Measurements from ENCODE around the gene FHIT.
"Not testable (repeated sequence)": the region's sequence is repeated elsewhere in the genome, so short reads cannot be mapped to it uniquely, and the experiment has no call there.

The FHIT gene

GRCh38 chr3:60539394-60539793 lies 711.9 kb downstream of the FHIT start:
- not testable (repeated sequence) for H3K27me3 Mint-ChIP-seq, H3K27ac Mint-ChIP-seq, H3K4me1 Mint-ChIP-seq, H3K4me3 Mint-ChIP-seq, ATAC-seq, H3K9me3 Mint-ChIP-seq, DNase-seq

- Mint-ChIP-seq H3K9me3 (peaks cover 0 to 6% of the 10 kb centered on the region in 2 donors), H3K4me1 (no peaks in the 10 kb centered on the region), H3K4me3 (no peak overlapping the region), H3K27ac (peak overlapping the region in 1 of 2 donors; percentile 50), H3K27me3 (no peaks in the 10 kb centered on the region)
- ATAC-seq: no peak
- DNase-seq: no peak
These were observed 714.8 kb downstream of the FHIT start for GRCh38 chr3:60536420-60536819.

- Mint-ChIP-seq H3K27ac (no peak overlapping the region), H3K27me3 (no peaks in the 10 kb centered on the region), H3K4me1 (no peaks in the 10 kb centered on the region), H3K4me3 (no peak overlapping the region), H3K9me3 (peaks cover 0 to 6% of the 10 kb centered on the region in 2 donors)
- DNase-seq: no peak
- ATAC-seq: no peak
These were observed 719.5 kb downstream of the FHIT start for GRCh38 chr3:60531759-60532158.

- H3K27me3 Mint-ChIP-seq: no peaks in the 10 kb centered on the region
- no peak for ATAC-seq
- H3K4me3 Mint-ChIP-seq: no peak overlapping the region
- H3K9me3 Mint-ChIP-seq: peaks cover 0 to 5% of the 10 kb centered on the region in 2 donors
- no peaks in the 10 kb centered on the region for H3K4me1 Mint-ChIP-seq
- peak overlapping the region in 1 of 2 donors; percentile 5 for H3K27ac Mint-ChIP-seq
- DNase-seq: no peak
These were observed 722.6 kb downstream of the FHIT start for GRCh38 chr3:60528651-60529050.

GRCh38 chr3:60523536-60523935 lies 727.7 kb downstream of the FHIT start:
- ATAC-seq (no peak), DNase-seq (no peak)
- H3K4me1 Mint-ChIP-seq: no peaks in the 10 kb centered on the region
- H3K27ac Mint-ChIP-seq: no peak overlapping the region
- H3K9me3 Mint-ChIP-seq: peaks cover 4 to 13% of the 10 kb centered on the region in 2 donors
- H3K27me3 Mint-ChIP-seq: no peaks in the 10 kb centered on the region
- H3K4me3 Mint-ChIP-seq: no peak overlapping the region

GRCh38 chr3:60517134-60517533 lies 734.1 kb downstream of the FHIT start:
- Mint-ChIP-seq H3K4me1 (no peaks in the 10 kb centered on the region), H3K9me3 (peaks cover 4 to 7% of the 10 kb centered on the region in 2 donors), H3K27ac (no peak overlapping the region), H3K4me3 (no peak overlapping the region), H3K27me3 (no peaks in the 10 kb centered on the region)
- no peak for DNase-seq
- ATAC-seq: no peak

- DNase-seq: no peak
- Mint-ChIP-seq H3K4me3 (no peak overlapping the region), H3K27ac (no peak overlapping the region), H3K9me3 (no peaks in the 10 kb centered on the region), H3K27me3 (no peaks in the 10 kb centered on the region), H3K4me1 (no peaks in the 10 kb centered on the region)
- ATAC-seq: no peak
These were observed 736.4 kb downstream of the FHIT start for GRCh38 chr3:60514866-60515265.

- ATAC-seq: no peak
- Mint-ChIP-seq H3K4me3 (no peak overlapping the region), H3K27ac (no peak overlapping the region), H3K4me1 (no peaks in the 10 kb centered on the region), H3K27me3 (no peaks in the 10 kb centered on the region), H3K9me3 (no peaks in the 10 kb centered on the region)
- no peak for DNase-seq
These were observed 737.1 kb downstream of the FHIT start for GRCh38 chr3:60514085-60514649.

- DNase-seq: no peak
- no peak overlapping the region for H3K27ac Mint-ChIP-seq
- H3K9me3 Mint-ChIP-seq: no peaks in the 10 kb centered on the region
- H3K27me3 Mint-ChIP-seq: no peaks in the 10 kb centered on the region
- no peak for ATAC-seq
- no peaks in the 10 kb centered on the region for H3K4me1 Mint-ChIP-seq
- H3K4me3 Mint-ChIP-seq: no peak overlapping the region
These were observed 738.0 kb downstream of the FHIT start for GRCh38 chr3:60513241-60513640.

- no peak for DNase-seq
- H3K27ac Mint-ChIP-seq: no peak overlapping the region
These were observed 738.7 kb downstream of the FHIT start for GRCh38 chr3:60512506-60512905.

GRCh38 chr3:60509471-60509870 lies 741.8 kb downstream of the FHIT start:
- H3K4me3 Mint-ChIP-seq: no peak overlapping the region
- no peak for DNase-seq
- no peak for ATAC-seq
- H3K9me3 Mint-ChIP-seq: peaks cover 5 to 17% of the 10 kb centered on the region in 2 donors
- no peak overlapping the region for H3K27ac Mint-ChIP-seq
- no peaks in the 10 kb centered on the region for H3K4me1 Mint-ChIP-seq
- no peaks in the 10 kb centered on the region for H3K27me3 Mint-ChIP-seq

More at GRCh38 chr3:60512506-60512905, 738.7 kb downstream of the FHIT start:
- Mint-ChIP-seq H3K4me3 (no peak overlapping the region), H3K9me3 (peaks cover 0 to 5% of the 10 kb centered on the region in 2 donors), H3K27me3 (no peaks in the 10 kb centered on the region), H3K4me1 (no peaks in the 10 kb centered on the region)
- no peak for ATAC-seq

GRCh38 chr3:60504827-60505457 lies 746.3 kb downstream of the FHIT start:
- ATAC-seq (no peak), DNase-seq (no peak)
- Mint-ChIP-seq H3K9me3 (peaks cover 5 to 17% of the 10 kb centered on the region in 2 donors), H3K27me3 (no peaks in the 10 kb centered on the region), H3K4me1 (no peaks in the 10 kb centered on the region), H3K27ac (no peak overlapping the region), H3K4me3 (no peak overlapping the region)

GRCh38 chr3:60501314-60501713 lies 749.9 kb downstream of the FHIT start:
- Mint-ChIP-seq H3K27me3 (no peaks in the 10 kb centered on the region), H3K27ac (no peak overlapping the region), H3K9me3 (peaks cover 0 to 8% of the 10 kb centered on the region in 2 donors), H3K4me3 (no peak overlapping the region), H3K4me1 (no peaks in the 10 kb centered on the region)
- DNase-seq: no peak
- ATAC-seq: no peak

GRCh38 chr3:60497902-60498301 lies 753.4 kb downstream of the FHIT start:
- H3K4me3 Mint-ChIP-seq: no peak overlapping the region
- DNase-seq (no peak), ATAC-seq (no peak)
- H3K27me3 Mint-ChIP-seq: no peaks in the 10 kb centered on the region
- H3K4me1 Mint-ChIP-seq: no peaks in the 10 kb centered on the region
- no peak overlapping the region for H3K27ac Mint-ChIP-seq
- peaks cover 0 to 13% of the 10 kb centered on the region in 2 donors for H3K9me3 Mint-ChIP-seq

GRCh38 chr3:60490992-60491391 lies 760.3 kb downstream of the FHIT start:
- Mint-ChIP-seq H3K4me3 (no peak overlapping the region), H3K9me3 (peaks cover 0 to 5% of the 10 kb centered on the region in 2 donors), H3K27ac (no peak overlapping the region), H3K27me3 (no peaks in the 10 kb centered on the region), H3K4me1 (no peaks in the 10 kb centered on the region)
- no peak for ATAC-seq
- DNase-seq: no peak

- no peaks in the 10 kb centered on the region for H3K27me3 Mint-ChIP-seq
- H3K4me3 Mint-ChIP-seq: no peak overlapping the region
- no peak for ATAC-seq
- DNase-seq: no peak
- H3K27ac Mint-ChIP-seq: no peak overlapping the region
- H3K9me3 Mint-ChIP-seq: peaks cover 7 to 16% of the 10 kb centered on the region in 2 donors
- no peaks in the 10 kb centered on the region for H3K4me1 Mint-ChIP-seq
These were observed 776.2 kb downstream of the FHIT start for GRCh38 chr3:60475096-60475495.

- Mint-ChIP-seq H3K27ac (no peak overlapping the region), H3K4me1 (no peaks in the 10 kb centered on the region), H3K4me3 (no peak overlapping the region), H3K27me3 (no peaks in the 10 kb centered on the region), H3K9me3 (peaks cover 25 to 34% of the 10 kb centered on the region in 2 donors)
- DNase-seq (no peak), ATAC-seq (no peak)
These were observed 781.8 kb downstream of the FHIT start for GRCh38 chr3:60469481-60469880.
